GM18907 (cell line): Measurements from ENCODE around the gene PKD2.
"Not testable (repeated sequence)": the region's sequence is repeated elsewhere in the genome, so short reads cannot be mapped to it uniquely, and the experiment has no call there.

Experiments
- ATAC-seq: cut with Tn5 transposase; IDR thresholded peaks from one replicate; pipeline ENCODE4 v1.9.1; 2021; ENCODE audit warnings: mild to moderate bottlenecking, moderate library complexity; ENCODE audit not compliant: unreplicated experiment

PKD2 gene

GRCh38 chr4:88108747-88109122 lies 101.3 kb downstream of the PKD2 start:
- no peak for ATAC-seq

DNA sequence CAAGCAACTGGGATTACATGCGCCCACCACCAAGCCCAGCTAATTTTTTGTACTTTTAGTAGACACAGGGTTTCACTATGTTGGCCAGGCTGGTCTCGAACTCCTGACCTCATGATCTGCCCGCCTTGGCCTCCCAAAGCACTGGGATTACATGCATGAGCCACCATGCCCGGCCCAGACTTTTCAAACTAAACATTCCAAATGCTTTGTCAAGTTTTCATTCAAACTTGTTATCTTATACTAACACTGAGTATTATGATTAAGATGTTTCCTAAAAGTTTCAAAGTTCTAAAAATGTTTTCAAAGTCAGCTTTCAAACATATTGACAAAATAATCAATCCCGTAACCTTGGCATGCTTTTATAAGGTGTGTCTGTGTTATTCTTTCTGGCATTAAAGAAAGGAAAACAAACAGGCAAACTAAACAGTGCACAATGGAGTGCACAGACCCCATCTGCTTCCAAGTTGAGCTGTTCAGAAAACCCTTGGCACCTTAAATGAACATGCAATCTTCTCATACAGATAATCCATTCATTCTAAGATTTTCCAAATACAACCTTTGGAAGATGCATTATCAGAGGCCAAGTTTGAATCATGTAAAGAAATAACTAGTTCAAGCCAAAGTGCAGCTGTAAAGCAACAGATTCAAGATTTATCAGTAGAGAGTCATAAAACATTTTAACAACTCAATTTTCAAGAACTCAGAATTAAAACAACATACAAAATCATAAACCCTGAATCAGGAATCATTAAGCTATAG lies 101.9 kb downstream of the PKD2 start:
- ATAC-seq, result no peak

DNA sequence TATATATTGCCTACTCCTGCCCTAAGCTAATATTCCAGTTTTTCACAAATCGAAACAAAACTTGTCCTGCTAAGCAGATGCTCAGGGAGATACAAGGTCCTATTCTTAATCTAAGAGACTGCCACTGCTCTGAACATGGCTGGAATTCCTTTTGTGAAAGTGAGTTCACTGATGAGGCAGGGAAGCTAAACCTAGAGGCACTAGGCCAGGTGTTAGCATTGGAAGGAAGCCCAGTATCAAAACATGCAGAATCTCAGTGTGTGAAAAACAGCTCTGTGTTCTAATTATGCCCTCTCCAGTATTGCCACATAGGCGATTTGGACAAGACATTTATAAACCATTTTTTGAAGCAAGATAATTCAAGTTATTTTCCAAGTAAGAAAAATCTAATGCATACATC lies 103.4 kb downstream of the PKD2 start:
- ATAC-seq, result no peak

DNA sequence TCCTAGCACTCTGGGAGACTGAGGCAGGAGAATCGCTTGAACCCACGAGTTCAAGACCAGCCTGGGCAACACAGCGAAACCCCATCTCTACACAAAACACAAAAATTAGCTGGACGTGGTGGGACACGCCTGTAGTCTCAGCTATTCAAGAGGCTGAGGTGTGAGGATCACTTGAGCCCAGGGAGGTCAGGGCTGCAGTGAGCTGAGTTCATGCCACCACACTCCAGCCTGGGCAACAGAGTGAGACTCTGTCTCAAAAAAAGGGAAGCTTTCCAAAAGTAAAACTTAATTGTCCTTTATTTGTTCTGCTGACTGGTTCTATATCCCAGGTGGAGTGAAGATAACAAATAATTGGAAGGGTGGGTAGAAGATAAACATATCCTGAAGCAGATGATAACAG lies 105.4 kb downstream of the PKD2 start:
- no peak for ATAC-seq

GRCh38 chr4:88115587-88115986 lies 108.2 kb downstream of the PKD2 start:
- ATAC-seq, result no peak

DNA sequence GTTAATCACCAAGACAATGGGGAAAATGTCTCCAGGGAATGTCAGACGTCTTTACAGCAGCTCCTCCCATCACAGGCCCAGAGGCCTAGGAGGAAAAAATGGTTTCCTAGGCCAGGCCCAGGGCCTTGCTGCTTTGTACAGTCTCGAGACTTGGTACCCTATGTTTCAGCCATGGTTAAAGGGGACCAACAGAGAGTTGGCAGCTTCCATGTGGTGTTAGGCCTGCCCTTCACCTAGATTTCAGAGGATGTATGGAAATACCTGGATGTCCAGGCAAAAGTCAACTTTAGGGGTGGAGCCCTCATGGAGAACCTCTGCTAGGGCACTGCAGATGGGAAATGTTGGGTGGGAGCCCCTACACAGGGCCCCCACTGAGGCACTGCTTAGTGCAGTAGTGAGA lies 112.5 kb downstream of the PKD2 start:
- no peak for ATAC-seq

- not testable (repeated sequence) for ATAC-seq
These were observed 114.8 kb downstream of the PKD2 start for GRCh38 chr4:88122260-88122659.
